Measurements from ENCODE around the gene DAW1. TPM values are rescaled to one million over a fixed set of nuclear protein-coding genes. Genes with fewer than 3 reads are reported as not detected.
"Not testable (repeated sequence)": the region's sequence is repeated elsewhere in the genome, so short reads cannot be mapped to it uniquely, and the experiment has no call there.

The DAW1 gene
- total RNA-seq, 1 donor from 2014 or later: 0.26 TPM

- no peak for FAIRE-seq
- Histone ChIP-seq H3K4me3 (ENCODE audit: low read depth, low read length) (no peak overlapping the region), H3K27me3 (ENCODE audit: control insufficient read depth, insufficient read depth, low read length) (no peaks in the 10 kb centered on the region), H3K36me3 (ENCODE audit: control insufficient read depth, insufficient read depth, low read length) (no peaks in the 10 kb centered on the region)
- TF ChIP-seq, protein P1, sequence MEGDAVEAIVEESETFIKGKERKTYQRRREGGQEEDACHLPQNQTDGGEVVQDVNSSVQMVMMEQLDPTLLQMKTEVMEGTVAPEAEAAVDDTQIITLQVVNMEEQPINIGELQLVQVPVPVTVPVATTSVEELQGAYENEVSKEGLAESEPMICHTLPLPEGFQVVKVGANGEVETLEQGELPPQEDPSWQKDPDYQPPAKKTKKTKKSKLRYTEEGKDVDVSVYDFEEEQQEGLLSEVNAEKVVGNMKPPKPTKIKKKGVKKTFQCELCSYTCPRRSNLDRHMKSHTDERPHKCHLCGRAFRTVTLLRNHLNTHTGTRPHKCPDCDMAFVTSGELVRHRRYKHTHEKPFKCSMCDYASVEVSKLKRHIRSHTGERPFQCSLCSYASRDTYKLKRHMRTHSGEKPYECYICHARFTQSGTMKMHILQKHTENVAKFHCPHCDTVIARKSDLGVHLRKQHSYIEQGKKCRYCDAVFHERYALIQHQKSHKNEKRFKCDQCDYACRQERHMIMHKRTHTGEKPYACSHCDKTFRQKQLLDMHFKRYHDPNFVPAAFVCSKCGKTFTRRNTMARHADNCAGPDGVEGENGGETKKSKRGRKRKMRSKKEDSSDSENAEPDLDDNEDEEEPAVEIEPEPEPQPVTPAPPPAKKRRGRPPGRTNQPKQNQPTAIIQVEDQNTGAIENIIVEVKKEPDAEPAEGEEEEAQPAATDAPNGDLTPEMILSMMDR (IDR thresholded peaks at IDR 0.05; ENCODE audit: insufficient read depth, low read length, severe bottlenecking): peak; percentile 16
- DNase-seq (ENCODE audit: low read depth): peak; percentile 15
These were observed 61.0 kb downstream of the DAW1 start for GRCh38 chr2:227932403-227932802.

DNA sequence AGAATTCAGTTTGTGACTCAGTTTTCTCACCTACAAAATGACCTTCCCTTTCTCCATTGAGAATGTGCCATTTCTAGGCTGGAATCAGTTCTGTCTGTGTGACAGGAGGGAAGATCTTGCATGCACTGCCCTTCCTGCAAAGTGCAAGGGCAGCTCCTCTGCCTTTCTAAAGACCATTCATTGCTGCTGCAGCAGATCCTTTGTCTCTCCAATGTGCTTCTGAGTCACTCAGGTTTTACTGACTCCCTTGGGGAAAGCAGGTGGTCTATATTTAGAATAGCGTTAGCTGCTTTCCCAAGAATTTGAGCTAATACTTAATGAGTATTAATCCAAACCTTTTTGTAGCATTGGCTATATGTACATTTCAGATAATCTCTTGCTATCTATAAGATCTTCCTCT is 62.5 kb downstream of the DAW1 start:
- H3K36me3 ChIP-seq (ENCODE audit: control insufficient read depth, insufficient read depth, low read length): no peaks in the 10 kb centered on the region

GRCh38 chr2:227936249-227936648 is 64.8 kb downstream of the DAW1 start:
- not testable (repeated sequence) for H3K36me3 ChIP-seq (ENCODE audit: control insufficient read depth, insufficient read depth, low read length); FAIRE-seq; H3K4me3 ChIP-seq (ENCODE audit: low read depth, low read length); DNase-seq (ENCODE audit: low read depth); H3K27me3 ChIP-seq (ENCODE audit: control insufficient read depth, insufficient read depth, low read length)

More for the DNA sequence above, 62.5 kb downstream of the DAW1 start:
- TF ChIP-seq, protein P1 (IDR thresholded peaks at IDR 0.05; ENCODE audit: insufficient read depth, low read length, severe bottlenecking): no peak
- FAIRE-seq: no peak
- DNase-seq (ENCODE audit: low read depth): no peak
- no peak overlapping the region for H3K4me3 ChIP-seq (ENCODE audit: low read depth, low read length)
- no peaks in the 10 kb centered on the region for H3K27me3 ChIP-seq (ENCODE audit: control insufficient read depth, insufficient read depth, low read length)

DNA sequence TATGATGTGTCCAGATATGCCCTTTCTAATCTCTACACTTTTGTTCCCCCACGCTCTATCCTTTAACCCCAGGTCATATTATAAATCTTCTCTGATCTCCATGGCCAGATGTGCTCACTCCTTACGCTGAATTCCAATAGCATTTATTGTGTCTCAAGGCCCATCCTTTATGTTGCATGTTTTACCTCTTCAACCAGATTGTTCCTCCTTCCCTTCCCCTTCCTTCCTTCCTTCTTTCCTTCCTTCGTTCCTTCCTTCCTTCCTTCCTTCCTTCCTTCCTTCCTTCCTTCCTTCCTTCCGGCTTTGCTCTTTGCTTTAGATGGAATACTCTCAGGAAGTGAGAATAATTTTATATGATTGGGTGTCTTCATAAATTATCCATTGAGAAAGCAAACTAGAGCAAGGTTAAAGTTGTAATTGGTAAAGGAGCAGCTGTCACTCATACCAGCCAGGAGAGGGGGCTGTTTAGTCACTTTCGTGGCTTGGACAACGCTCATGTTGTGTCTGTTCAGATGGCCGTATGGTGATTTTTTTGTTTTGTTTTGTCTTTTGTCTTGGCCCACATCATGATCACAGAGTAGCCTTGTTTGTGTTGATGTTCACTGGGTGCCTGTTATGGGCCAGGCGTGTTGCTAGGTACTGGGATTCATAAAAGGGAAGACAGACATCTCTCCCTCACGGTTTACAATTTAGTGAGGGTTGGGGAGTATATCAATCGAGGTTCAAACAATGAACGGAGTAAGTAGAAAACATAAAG is 68.0 kb downstream of the DAW1 start:
- H3K36me3 ChIP-seq (ENCODE audit: control insufficient read depth, insufficient read depth, low read length): no peaks in the 10 kb centered on the region
- no peak overlapping the region for H3K4me3 ChIP-seq (ENCODE audit: low read depth, low read length)
- TF ChIP-seq, protein P1 (IDR thresholded peaks at IDR 0.05; ENCODE audit: insufficient read depth, low read length, severe bottlenecking): peak; percentile 64
- FAIRE-seq: no peak
- peak; percentile 21 for DNase-seq (ENCODE audit: low read depth)
- H3K27me3 ChIP-seq (ENCODE audit: control insufficient read depth, insufficient read depth, low read length): no peaks in the 10 kb centered on the region

- FAIRE-seq: no peak
- TF ChIP-seq, protein P1 (IDR thresholded peaks at IDR 0.05; ENCODE audit: insufficient read depth, low read length, severe bottlenecking): no peak
- peak; percentile 26 for DNase-seq (ENCODE audit: low read depth)
- Histone ChIP-seq H3K4me3 (ENCODE audit: low read depth, low read length) (no peak overlapping the region), H3K27me3 (ENCODE audit: control insufficient read depth, insufficient read depth, low read length) (no peaks in the 10 kb centered on the region), H3K36me3 (ENCODE audit: control insufficient read depth, insufficient read depth, low read length) (no peaks in the 10 kb centered on the region)
These were observed 70.6 kb downstream of the DAW1 start for GRCh38 chr2:227942021-227942420.

DNA sequence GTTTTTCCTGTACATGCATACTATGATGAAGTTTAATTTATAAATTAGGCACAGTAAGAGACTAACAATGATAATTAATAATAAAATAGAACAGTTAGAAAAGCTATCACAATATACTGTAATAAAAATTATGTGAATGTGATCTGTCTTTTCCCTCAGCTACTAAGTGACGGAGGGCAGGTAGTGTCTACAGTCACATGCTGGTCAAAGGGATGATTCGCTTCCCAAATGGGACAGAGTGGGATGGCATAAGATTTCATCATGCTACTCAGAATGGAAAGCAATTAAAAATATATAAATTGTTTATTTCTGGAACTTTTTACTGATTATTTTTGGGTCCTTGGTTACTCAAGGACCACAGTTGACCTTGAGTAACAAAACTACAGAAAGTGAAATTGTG is 71.5 kb downstream of the DAW1 start:
- TF ChIP-seq, protein P1 (IDR thresholded peaks at IDR 0.05; ENCODE audit: insufficient read depth, low read length, severe bottlenecking): no peak
- FAIRE-seq (no peak), DNase-seq (ENCODE audit: low read depth) (no peak)
- no peaks in the 10 kb centered on the region for H3K27me3 ChIP-seq (ENCODE audit: control insufficient read depth, insufficient read depth, low read length)
- no peak overlapping the region for H3K4me3 ChIP-seq (ENCODE audit: low read depth, low read length)
- no peaks in the 10 kb centered on the region for H3K36me3 ChIP-seq (ENCODE audit: control insufficient read depth, insufficient read depth, low read length)

All from bronchial epithelial cell (primary cell).